GM12874 (cell line): ENCODE measurements around the gene BCR.

Experiments used
- TF ChIP-seq, protein P1 (sequence below): IDR thresholded peaks from 2 replicates; pipeline ENCODE4 v1.5.1; 2011; ENCODE audit warnings: low read depth, mild to moderate bottlenecking, control low read depth, low read length, moderate library complexity; ENCODE audit not compliant: insufficient read depth

Gene BCR

DNA sequence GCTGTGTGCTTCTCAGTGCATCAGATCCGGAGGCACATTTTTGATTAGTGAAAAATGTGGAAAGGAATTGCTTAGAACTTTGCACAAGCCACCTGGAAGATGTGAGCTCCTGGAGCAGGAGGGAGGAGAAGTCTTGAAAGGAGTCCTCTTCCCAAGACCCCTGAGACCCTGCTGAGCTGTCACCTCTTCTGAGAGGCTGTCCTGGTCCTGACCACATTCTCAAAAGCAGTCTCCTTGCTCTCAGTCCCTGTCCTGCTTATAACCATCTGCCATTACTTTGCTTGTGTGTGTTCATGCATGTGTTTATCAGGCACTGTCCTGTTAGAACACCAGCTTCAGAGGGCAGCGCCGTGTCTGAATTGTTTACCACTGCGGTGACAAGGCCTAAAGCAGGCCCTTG is 86.5 kb downstream of the BCR start:
- TF ChIP-seq, protein P1, sequence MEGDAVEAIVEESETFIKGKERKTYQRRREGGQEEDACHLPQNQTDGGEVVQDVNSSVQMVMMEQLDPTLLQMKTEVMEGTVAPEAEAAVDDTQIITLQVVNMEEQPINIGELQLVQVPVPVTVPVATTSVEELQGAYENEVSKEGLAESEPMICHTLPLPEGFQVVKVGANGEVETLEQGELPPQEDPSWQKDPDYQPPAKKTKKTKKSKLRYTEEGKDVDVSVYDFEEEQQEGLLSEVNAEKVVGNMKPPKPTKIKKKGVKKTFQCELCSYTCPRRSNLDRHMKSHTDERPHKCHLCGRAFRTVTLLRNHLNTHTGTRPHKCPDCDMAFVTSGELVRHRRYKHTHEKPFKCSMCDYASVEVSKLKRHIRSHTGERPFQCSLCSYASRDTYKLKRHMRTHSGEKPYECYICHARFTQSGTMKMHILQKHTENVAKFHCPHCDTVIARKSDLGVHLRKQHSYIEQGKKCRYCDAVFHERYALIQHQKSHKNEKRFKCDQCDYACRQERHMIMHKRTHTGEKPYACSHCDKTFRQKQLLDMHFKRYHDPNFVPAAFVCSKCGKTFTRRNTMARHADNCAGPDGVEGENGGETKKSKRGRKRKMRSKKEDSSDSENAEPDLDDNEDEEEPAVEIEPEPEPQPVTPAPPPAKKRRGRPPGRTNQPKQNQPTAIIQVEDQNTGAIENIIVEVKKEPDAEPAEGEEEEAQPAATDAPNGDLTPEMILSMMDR, result no peak

GRCh38 chr22:23267226-23268043 is 87.1 kb downstream of the BCR start:
- TF ChIP-seq, protein P1, result no peak

GRCh38 chr22:23268139-23268712 is 87.9 kb downstream of the BCR start:
- TF ChIP-seq, protein P1, result no peak

GRCh38 chr22:23268877-23269276 is 88.6 kb downstream of the BCR start:
- TF ChIP-seq, protein P1, result no peak

GRCh38 chr22:23269441-23270211 is 89.3 kb downstream of the BCR start:
- TF ChIP-seq, protein P1, result no peak

DNA sequence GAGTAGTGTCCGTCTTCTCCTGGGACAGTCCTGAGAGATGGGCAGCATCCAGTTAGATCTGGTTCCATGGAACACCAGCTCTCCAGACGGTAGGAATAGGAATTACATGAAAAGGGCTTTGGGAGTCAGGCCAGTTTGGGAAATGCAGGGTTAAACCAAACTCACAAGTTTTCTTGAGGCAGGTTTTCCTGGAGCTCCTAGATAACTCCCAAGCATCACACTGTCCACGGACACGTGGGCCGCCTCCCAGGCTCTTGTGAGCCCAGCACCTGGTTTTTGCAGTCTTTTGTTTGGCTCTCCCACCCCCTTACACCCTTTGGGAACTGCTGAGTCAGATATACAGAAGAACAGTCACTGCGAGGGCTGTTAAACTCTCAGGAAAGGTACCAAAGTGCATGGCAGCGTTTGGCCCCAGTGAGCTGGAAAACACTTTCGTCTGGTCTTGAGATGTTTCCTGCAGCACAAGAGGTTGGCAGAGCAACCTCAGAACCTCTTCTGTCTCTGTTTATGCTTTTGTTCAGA is 90.0 kb downstream of the BCR start:
- TF ChIP-seq, protein P1, result no peak
